ENCODE data around the gene ZHX3.

Gene ZHX3

GRCh38 chr20:41290804-41291389, 26.6 kb downstream of the ZHX3 start:
- DNase-seq = no peak

GRCh38 chr20:41287327-41287726, 30.2 kb downstream of the ZHX3 start:
- no peak for DNase-seq

- DNase-seq = no peak
Measured at GRCh38 chr20:41286240-41286851, 31.2 kb downstream of the ZHX3 start.

- no peak for DNase-seq
Measured at GRCh38 chr20:41279546-41280225, 37.8 kb downstream of the ZHX3 start.

- no peak for DNase-seq
Measured at GRCh38 chr20:41278936-41279335, 38.6 kb downstream of the ZHX3 start.

GRCh38 chr20:41277049-41277448, 40.5 kb downstream of the ZHX3 start:
- no peak for DNase-seq

GRCh38 chr20:41276317-41276751, 41.2 kb downstream of the ZHX3 start:
- no peak for DNase-seq

- DNase-seq = no peak
Measured at GRCh38 chr20:41275301-41275731, 42.2 kb downstream of the ZHX3 start.

GRCh38 chr20:41274152-41274551, 43.4 kb downstream of the ZHX3 start:
- DNase-seq = no peak

- DNase-seq = no peak
Measured at GRCh38 chr20:41273445-41273844, 44.1 kb downstream of the ZHX3 start.

- no peak for DNase-seq
Measured at GRCh38 chr20:41272339-41272738, 45.2 kb downstream of the ZHX3 start.

- DNase-seq = no peak
Measured at GRCh38 chr20:41268917-41269652, 48.4 kb downstream of the ZHX3 start.

- DNase-seq = no peak
Measured at GRCh38 chr20:41268402-41268801, 49.1 kb downstream of the ZHX3 start.

- DNase-seq = no peak
Measured at GRCh38 chr20:41265938-41266337, 51.6 kb downstream of the ZHX3 start.

- DNase-seq = no peak
Measured at GRCh38 chr20:41264819-41265218, 52.7 kb downstream of the ZHX3 start.

GRCh38 chr20:41261790-41262717, 55.5 kb downstream of the ZHX3 start:
- no peak for DNase-seq

- no peak for DNase-seq
Measured at GRCh38 chr20:41261260-41261659, 56.3 kb downstream of the ZHX3 start.

- DNase-seq = no peak
Measured at GRCh38 chr20:41260734-41261220, 56.8 kb downstream of the ZHX3 start.

- DNase-seq = no peak
Measured at GRCh38 chr20:41259309-41259708, 58.2 kb downstream of the ZHX3 start.

GRCh38 chr20:41258474-41258873, 59.1 kb downstream of the ZHX3 start:
- no peak for DNase-seq

- no peak for DNase-seq
Measured at GRCh38 chr20:41256516-41256915, 61.0 kb downstream of the ZHX3 start.

GRCh38 chr20:41255655-41256054, 61.9 kb downstream of the ZHX3 start:
- no peak for DNase-seq
